NCI-H526 treated with DMSO at 0.1 percent for 48 hours (cell line): Measurements from ENCODE around the gene SBF2.
"Not testable (repeated sequence)": the region's sequence is repeated elsewhere in the genome, so short reads cannot be mapped to it uniquely, and the experiment has no call there.

Experiments
- DNase-seq: peaks from one replicate; lab custom pipeline; 2025; lab: John Stamatoyannopoulos, UW

Gene SBF2

GRCh38 chr11:10192036-10192435 is 102.0 kb downstream of the SBF2 start:
- DNase-seq, result no peak

GRCh38 chr11:10181811-10182210 is 112.2 kb downstream of the SBF2 start:
- no peak for DNase-seq

- DNase-seq, result no peak
Measured at GRCh38 chr11:10164621-10165020, 129.4 kb downstream of the SBF2 start.

- DNase-seq, result no peak
Measured at GRCh38 chr11:10162222-10162621, 131.8 kb downstream of the SBF2 start.

GRCh38 chr11:10160350-10160749 is 133.7 kb downstream of the SBF2 start:
- no peak for DNase-seq

- DNase-seq, result no peak
Measured at GRCh38 chr11:10158461-10158860, 135.6 kb downstream of the SBF2 start.

- no peak for DNase-seq
Measured at GRCh38 chr11:10155793-10156490, 138.1 kb downstream of the SBF2 start.

GRCh38 chr11:10150800-10151199 is 143.2 kb downstream of the SBF2 start:
- no peak for DNase-seq

- DNase-seq, result no peak
Measured at GRCh38 chr11:10149553-10149952, 144.5 kb downstream of the SBF2 start.

GRCh38 chr11:10147195-10147594 is 146.8 kb downstream of the SBF2 start:
- DNase-seq, result no peak

- no peak for DNase-seq
Measured at GRCh38 chr11:10144954-10145353, 149.1 kb downstream of the SBF2 start.

GRCh38 chr11:10139656-10140055 is 154.4 kb downstream of the SBF2 start:
- no peak for DNase-seq

GRCh38 chr11:10139143-10139542 is 154.9 kb downstream of the SBF2 start:
- no peak for DNase-seq

GRCh38 chr11:10134975-10135481 is 159.0 kb downstream of the SBF2 start:
- no peak for DNase-seq

GRCh38 chr11:10134226-10134625 is 159.8 kb downstream of the SBF2 start:
- not testable (repeated sequence) for DNase-seq

GRCh38 chr11:10133251-10133650 is 160.8 kb downstream of the SBF2 start:
- not testable (repeated sequence) for DNase-seq

GRCh38 chr11:10130875-10131274 is 163.1 kb downstream of the SBF2 start:
- no peak for DNase-seq

- DNase-seq, result not testable (repeated sequence)
Measured at GRCh38 chr11:10129184-10129583, 164.8 kb downstream of the SBF2 start.

GRCh38 chr11:10125522-10126133 is 168.4 kb downstream of the SBF2 start:
- no peak for DNase-seq

GRCh38 chr11:10122326-10123197 is 171.5 kb downstream of the SBF2 start:
- no peak for DNase-seq

- DNase-seq, result no peak
Measured at GRCh38 chr11:10118865-10119264, 175.2 kb downstream of the SBF2 start.

GRCh38 chr11:10117709-10118351 is 176.2 kb downstream of the SBF2 start:
- DNase-seq, result no peak
